ENCODE data around the gene SLC37A3. TPM values are rescaled to one million over a fixed set of nuclear protein-coding genes. Genes with fewer than 3 reads are reported as not detected.

The SLC37A3 gene
- total RNA-seq, 1 donor from 2014 or later, result 83.4 TPM

DNA sequence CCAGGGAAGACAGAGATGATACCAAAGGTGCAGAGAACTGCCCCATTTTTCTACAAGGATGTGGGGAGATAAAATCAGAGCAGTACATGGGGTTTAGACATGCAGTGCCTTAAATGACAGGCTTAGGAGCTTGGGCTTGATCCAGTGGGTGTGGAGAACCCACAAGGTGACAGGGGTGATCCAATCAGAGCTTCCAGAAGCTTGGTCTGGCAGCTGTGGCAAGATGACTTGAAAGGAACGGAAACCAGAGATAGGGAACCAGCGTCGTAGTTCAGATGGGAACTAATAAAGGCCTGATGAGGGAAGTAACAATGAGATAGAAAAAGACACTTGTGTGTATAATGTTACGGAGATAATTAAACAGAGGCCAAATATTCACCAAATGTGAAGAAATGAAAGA lies 80.7 kb downstream of the SLC37A3 start:
- H3K4me1 Mint-ChIP-seq, result peaks cover 3% of the 10 kb centered on the region
- Histone ChIP-seq H3K4me3 (no peak overlapping the region), H3K9ac (no peak overlapping the region), H3F3A (ENCODE audit: low read depth) (peaks cover 3% of the 10 kb centered on the region), H3K4me2 (no peak overlapping the region), H4K20me1 (ENCODE audit: low read depth) (no peaks in the 10 kb centered on the region), H3K36me3 (no peaks in the 10 kb centered on the region), H3K27ac (no peak overlapping the region), H2AFZ (replicated peaks) (no peak overlapping the region), H3K79me2 (ENCODE audit: low read depth) (no peaks in the 10 kb centered on the region), H3K4me1 (peaks cover 2% of the 10 kb centered on the region), H3K27me3 (no peaks in the 10 kb centered on the region), H3K9me3 (ENCODE audit: low read depth) (no peaks in the 10 kb centered on the region)
- H3K27ac Mint-ChIP-seq, result no peak overlapping the region
- peaks cover 2% of the 10 kb centered on the region for H3K27me3 Mint-ChIP-seq (ENCODE audit: insufficient read depth, low read depth)
- TF ChIP-seq, protein P1, sequence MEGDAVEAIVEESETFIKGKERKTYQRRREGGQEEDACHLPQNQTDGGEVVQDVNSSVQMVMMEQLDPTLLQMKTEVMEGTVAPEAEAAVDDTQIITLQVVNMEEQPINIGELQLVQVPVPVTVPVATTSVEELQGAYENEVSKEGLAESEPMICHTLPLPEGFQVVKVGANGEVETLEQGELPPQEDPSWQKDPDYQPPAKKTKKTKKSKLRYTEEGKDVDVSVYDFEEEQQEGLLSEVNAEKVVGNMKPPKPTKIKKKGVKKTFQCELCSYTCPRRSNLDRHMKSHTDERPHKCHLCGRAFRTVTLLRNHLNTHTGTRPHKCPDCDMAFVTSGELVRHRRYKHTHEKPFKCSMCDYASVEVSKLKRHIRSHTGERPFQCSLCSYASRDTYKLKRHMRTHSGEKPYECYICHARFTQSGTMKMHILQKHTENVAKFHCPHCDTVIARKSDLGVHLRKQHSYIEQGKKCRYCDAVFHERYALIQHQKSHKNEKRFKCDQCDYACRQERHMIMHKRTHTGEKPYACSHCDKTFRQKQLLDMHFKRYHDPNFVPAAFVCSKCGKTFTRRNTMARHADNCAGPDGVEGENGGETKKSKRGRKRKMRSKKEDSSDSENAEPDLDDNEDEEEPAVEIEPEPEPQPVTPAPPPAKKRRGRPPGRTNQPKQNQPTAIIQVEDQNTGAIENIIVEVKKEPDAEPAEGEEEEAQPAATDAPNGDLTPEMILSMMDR (IDR thresholded peaks at IDR 0.05), result no peak
- peaks cover 5% of the 10 kb centered on the region for H3K36me3 Mint-ChIP-seq
- DNase-seq (ENCODE audit: low spot score), result no peak
- H3K9me3 Mint-ChIP-seq, result peaks cover 6% of the 10 kb centered on the region
- no peak overlapping the region for H3K4me3 Mint-ChIP-seq

DNA sequence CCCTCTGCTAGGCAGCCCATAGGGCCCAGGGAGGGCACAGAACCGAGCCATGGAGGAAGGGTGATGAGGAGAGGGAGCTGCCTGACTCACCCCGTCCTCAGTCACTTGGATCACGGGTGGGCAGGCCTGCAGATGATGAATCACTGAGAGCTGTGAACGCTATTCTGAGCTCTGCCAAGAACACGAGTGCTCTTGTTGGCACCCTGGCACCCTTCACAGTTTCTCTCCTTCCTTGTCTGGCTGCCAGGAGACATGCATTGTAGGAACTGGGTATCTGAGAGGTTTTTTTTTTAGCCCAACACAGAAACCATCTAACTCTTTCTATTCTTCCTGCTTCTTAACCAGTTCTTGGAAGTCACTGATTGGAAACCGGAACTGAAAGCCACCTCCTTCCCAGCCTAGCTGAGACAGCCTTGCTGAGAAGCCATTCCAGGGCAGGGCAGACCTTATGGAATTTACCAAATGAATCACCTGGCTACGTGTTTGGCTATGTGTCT lies 82.1 kb downstream of the SLC37A3 start:
- Histone ChIP-seq H3K36me3 (no peaks in the 10 kb centered on the region), H3K4me2 (no peak overlapping the region), H3K27ac (no peak overlapping the region), H3K79me2 (ENCODE audit: low read depth) (no peaks in the 10 kb centered on the region), H3K4me1 (no peaks in the 10 kb centered on the region), H4K20me1 (ENCODE audit: low read depth) (no peaks in the 10 kb centered on the region), H3K27me3 (no peaks in the 10 kb centered on the region), H3K9ac (no peak overlapping the region), H3K4me3 (no peak overlapping the region), H3K9me3 (ENCODE audit: low read depth) (peaks cover 8% of the 10 kb centered on the region), H3F3A (ENCODE audit: low read depth) (no peaks in the 10 kb centered on the region), H2AFZ (replicated peaks) (no peak overlapping the region)
- no peak for DNase-seq (ENCODE audit: low spot score)
- H3K36me3 Mint-ChIP-seq, result peaks cover 6% of the 10 kb centered on the region
- peaks cover 16% of the 10 kb centered on the region for H3K9me3 Mint-ChIP-seq
- TF ChIP-seq, protein P1 (IDR thresholded peaks at IDR 0.05), result no peak
- TF ChIP-seq EZH2phosphoT487 (IDR thresholded peaks at IDR 0.05), result no peak
- TF ChIP-seq EZH2 (IDR thresholded peaks at IDR 0.05), result no peak
- H3K27me3 Mint-ChIP-seq (ENCODE audit: insufficient read depth, low read depth), result peaks cover 4% of the 10 kb centered on the region
- H3K4me1 Mint-ChIP-seq, result peaks cover 3% of the 10 kb centered on the region
- no peak overlapping the region for H3K4me3 Mint-ChIP-seq
- no peak overlapping the region for H3K27ac Mint-ChIP-seq

DNA sequence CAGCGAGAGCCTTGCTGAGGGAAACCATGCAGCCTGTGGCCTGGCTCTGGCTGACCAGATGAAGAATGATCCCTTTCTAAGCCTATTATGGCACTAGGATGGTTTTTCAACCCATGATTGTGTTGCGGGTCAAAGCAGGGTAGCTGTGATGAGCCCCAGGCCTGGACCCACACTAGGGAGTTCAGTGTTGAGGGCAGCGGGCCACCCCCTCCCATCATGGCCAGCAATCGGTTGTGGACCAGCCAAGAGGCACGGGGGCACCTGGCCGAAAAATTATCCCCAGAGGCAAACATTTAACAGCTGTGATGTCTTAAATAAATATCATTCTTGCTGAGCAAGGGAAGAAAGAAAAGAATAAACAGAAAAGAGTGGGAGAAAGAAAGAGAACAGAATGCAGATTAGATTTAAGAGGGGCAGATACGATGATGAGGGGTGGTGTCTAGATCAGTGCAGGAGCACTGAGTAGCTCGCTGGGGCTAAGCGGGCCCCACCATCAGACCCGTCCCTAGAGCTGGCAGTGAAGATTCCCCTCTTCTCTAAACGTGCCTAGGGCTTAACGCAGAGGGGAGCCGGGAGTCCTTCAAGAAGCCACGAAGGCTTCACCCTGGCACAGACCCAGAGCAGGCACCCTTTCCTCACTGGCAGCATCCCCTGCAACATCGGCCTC lies 82.7 kb downstream of the SLC37A3 start:
- H2AFZ ChIP-seq (replicated peaks), result no peak overlapping the region
- no peak overlapping the region for H3K4me2 ChIP-seq

More for the DNA sequence above, 82.7 kb downstream of the SLC37A3 start:
- Histone ChIP-seq H3K79me2 (ENCODE audit: low read depth) (no peaks in the 10 kb centered on the region), H3K4me3 (no peak overlapping the region), H3K27me3 (no peaks in the 10 kb centered on the region), H3K36me3 (no peaks in the 10 kb centered on the region), H3F3A (ENCODE audit: low read depth) (no peaks in the 10 kb centered on the region), H4K20me1 (ENCODE audit: low read depth) (no peaks in the 10 kb centered on the region), H3K27ac (no peak overlapping the region), H3K9me3 (ENCODE audit: low read depth) (peaks cover 8% of the 10 kb centered on the region), H3K4me1 (no peaks in the 10 kb centered on the region), H3K9ac (no peak overlapping the region)
- Mint-ChIP-seq H3K4me3 (no peak overlapping the region), H3K36me3 (peaks cover 6% of the 10 kb centered on the region), H3K4me1 (peaks cover 3% of the 10 kb centered on the region), H3K27me3 (ENCODE audit: insufficient read depth, low read depth) (peaks cover 4% of the 10 kb centered on the region), H3K27ac (no peak overlapping the region), H3K9me3 (peaks cover 16% of the 10 kb centered on the region)
- TF ChIP-seq, protein P1 (IDR thresholded peaks at IDR 0.05), result no peak
- TF ChIP-seq EZH2phosphoT487 (IDR thresholded peaks at IDR 0.05) (no peak), EZH2 (IDR thresholded peaks at IDR 0.05) (no peak)
- DNase-seq (ENCODE audit: low spot score), result no peak
